HG02840 (cell line): ENCODE results near the gene PKP3.
A peak's percentile ranks its signal among the peaks of the same experiment; 100 is the strongest.
"Not testable (repeated sequence)": the region's sequence is repeated elsewhere in the genome, so short reads cannot be mapped to it uniquely, and the experiment has no call there.

Experiments
- ATAC-seq: cut with Tn5 transposase; IDR thresholded peaks from one replicate; pipeline ENCODE4 v1.9.1; 2021; ENCODE audit warnings: mild to moderate bottlenecking, moderate library complexity, moderate number of reproducible peaks; ENCODE audit not compliant: unreplicated experiment, low FRiP score

Gene PKP3

DNA sequence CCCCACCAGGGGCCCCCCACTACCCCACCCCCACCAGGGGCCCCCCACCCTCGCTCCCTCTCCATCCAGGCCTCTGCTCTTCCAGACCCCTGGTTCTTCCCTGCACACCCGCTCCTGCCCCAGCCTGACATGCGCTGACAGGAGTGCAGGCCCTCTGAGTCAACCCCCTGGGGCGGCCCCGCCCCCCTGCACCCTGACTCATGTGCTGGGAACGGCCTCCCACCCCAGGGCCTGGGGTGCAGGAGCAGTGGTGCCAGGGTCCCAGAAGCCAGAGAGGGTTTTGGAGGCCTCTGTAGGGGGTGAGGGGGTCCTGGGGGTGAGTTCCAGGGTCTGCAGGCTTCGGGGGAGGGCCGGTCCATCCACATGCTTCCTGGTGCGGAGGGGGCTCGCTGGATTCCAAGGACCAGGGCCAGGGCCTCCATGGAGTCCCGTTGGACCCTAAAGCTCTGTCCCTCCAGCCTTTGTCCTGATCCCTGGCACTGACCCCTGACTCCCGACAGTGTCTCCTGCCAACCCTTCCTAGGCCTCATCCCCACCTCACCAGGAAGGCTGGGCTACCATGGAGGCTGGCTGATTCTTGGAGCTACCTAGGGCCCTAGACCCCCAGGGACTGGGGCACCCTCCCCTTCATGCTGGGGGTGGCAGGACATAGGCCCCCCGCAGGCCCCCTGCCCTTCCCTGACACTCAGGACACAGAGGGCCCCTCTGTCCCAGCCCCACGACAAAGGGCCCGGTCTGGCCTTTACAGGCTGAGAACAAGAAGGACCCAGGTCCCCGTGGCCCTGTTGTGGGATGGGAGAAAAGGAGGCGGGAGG is 583 bp upstream of the PKP3 start:
- no peak for ATAC-seq

DNA sequence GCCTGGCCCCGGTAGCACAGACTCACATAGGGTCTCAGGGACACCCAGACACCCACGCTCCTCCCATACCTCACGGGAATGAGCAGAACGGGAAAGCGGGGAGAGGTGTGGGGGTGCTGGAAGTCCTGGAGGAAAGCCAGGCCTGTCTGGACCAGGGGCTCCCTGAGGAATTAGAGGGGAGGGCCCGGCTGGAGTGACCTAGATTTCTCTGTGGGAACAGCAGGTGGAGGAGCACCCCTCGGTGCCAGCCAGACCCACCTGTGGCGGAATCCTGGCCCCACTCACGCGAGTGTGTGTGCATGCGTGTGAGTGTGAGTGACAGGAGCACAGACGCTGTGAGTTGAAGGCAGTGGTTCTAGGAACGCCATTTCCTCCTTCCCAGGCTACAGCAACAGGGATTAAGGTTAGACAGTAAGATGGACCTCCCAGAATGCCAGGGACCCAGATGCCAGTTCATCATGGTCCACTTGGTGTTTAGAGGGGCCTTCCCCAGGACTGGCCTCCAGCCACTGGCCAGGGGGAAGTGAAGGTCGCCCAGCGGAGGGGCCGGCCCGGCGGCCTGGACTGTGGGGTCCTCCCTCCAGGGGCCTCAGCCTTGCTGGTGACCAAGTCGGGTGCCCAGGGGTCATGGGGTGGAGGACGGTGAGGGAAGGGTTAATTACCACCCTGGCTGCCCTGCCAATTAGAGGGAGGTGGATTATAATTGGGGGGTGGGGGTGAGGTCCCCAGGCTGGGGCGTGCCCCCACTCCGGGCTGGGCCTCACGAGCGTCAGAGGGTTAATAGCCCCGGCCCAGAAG is 1.0 kb downstream of the PKP3 start:
- ATAC-seq, result no peak

DNA sequence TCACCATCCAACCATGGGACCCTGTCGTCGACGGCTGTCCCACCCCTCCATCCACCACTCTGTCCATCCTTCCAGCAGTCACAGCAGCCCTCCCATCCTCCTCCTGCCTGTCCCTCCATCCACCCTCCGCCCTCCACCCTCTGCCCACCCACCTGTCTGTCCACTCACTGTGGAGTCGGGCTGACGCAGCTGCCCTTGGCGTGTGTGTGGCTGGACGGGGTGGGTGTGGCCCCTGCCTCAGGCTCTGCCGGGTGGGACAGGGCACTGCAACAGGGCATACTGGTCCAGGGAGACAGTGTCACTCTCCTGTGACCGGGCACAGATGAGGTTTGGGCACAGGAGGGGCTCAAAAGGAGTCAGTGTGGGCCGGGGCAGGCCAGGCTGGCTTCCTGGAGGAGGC is 1.9 kb downstream of the PKP3 start:
- ATAC-seq, result no peak

DNA sequence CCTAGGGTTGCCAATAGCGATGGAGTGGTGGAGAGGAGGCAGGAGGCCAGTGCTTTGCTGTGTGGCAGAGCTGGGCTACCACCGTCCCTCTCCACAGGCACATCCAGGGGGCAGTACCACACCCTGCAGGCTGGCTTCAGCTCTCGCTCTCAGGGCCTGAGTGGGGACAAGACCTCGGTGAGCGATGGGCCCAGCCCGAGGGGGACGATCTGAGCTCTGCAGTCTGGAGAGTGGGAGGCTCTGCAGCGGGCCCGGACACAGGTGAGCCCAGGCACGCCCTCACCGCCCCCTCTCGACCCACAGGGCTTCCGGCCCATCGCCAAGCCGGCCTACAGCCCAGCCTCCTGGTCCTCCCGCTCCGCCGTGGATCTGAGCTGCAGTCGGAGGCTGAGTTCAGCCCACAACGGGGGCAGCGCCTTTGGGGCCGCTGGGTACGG is 2.5 kb downstream of the PKP3 start:
- ATAC-seq, result peak; percentile 26

DNA sequence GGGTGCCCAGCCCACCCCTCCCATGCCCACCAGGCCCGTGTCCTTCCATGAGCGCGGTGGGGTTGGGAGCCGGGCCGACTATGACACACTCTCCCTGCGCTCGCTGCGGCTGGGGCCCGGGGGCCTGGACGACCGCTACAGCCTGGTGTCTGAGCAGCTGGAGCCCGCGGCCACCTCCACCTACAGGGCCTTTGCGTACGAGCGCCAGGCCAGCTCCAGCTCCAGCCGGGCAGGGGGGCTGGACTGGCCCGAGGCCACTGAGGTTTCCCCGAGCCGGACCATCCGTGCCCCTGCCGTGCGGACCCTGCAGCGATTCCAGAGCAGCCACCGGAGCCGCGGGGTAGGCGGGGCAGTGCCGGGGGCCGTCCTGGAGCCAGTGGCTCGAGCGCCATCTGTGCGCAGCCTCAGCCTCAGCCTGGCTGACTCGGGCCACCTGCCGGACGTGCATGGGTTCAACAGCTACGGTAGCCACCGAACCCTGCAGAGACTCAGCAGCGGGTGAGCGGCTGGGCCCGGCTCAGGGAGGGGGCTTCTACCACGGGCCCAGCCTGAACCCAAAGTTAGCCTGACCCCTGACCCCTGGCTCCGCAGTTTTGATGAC is 3.0 kb downstream of the PKP3 start:
- ATAC-seq, result peak; percentile 62

DNA sequence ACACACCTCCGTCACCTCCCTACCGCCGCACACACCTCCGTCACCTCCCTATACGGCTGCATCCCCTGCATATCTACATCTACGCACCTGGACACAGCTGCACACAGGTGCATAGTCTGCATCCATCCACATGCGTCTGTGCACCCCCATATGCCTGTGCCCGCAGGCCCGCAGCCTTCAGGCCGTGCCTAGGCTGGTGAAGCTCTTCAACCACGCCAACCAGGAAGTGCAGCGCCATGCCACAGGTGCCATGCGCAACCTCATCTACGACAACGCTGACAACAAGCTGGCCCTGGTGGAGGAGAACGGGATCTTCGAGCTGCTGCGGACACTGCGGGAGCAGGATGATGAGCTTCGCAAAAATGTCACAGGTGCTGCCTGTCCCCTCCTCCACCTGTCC is 4.8 kb downstream of the PKP3 start:
- no peak for ATAC-seq

DNA sequence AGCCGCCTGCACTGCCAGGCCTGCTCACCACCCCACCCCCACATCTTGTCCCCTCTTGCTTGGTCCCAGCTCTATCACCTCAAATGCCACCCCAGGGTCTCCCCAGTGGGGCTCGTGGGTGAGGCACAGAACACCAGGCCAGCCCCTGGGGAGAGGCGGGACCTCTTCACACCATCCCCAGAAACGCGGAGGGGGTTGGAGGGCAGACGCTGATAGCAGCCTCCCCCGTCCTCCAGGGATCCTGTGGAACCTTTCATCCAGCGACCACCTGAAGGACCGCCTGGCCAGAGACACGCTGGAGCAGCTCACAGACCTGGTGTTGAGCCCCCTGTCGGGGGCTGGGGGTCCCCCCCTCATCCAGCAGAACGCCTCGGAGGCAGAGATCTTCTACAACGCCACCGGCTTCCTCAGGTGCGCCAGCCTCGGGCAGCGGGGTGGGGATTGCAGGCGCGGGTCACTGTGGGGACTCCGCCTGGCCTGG is 5.8 kb downstream of the PKP3 start:
- no peak for ATAC-seq

DNA sequence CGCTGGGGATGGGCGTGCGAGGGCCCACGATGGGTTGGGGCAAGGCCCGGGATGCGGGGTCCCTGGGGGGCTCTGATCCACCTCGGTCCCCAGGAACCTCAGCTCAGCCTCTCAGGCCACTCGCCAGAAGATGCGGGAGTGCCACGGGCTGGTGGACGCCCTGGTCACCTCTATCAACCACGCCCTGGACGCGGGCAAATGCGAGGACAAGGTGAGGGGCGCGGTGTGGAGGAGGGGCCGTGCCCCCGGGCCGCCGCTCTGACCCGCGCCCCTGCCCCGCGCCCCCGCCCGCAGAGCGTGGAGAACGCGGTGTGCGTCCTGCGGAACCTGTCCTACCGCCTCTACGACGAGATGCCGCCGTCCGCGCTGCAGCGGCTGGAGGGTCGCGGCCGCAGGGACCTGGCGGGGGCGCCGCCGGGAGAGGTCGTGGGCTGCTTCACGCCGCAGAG is 6.3 kb downstream of the PKP3 start:
- ATAC-seq, result no peak

DNA sequence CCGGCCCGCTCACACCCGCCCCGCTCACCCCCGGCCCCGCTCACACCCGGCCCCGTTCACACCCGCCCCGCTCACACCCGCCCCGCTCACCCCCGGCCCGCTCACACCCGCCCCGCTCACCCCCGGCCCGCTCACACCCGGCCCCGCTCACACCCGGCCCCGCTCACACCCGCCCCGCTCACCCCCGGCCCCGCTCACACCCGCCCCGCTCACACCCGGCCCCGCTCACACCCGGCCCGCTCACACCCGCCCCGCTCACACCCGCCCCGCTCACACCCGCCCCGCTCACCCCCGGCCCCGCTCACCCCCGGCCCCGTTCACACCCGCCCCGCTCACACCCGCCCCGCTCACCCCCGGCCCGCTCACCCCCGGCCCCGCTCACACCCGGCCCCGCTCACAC is 7.2 kb downstream of the PKP3 start:
- ATAC-seq, result not testable (repeated sequence)

DNA sequence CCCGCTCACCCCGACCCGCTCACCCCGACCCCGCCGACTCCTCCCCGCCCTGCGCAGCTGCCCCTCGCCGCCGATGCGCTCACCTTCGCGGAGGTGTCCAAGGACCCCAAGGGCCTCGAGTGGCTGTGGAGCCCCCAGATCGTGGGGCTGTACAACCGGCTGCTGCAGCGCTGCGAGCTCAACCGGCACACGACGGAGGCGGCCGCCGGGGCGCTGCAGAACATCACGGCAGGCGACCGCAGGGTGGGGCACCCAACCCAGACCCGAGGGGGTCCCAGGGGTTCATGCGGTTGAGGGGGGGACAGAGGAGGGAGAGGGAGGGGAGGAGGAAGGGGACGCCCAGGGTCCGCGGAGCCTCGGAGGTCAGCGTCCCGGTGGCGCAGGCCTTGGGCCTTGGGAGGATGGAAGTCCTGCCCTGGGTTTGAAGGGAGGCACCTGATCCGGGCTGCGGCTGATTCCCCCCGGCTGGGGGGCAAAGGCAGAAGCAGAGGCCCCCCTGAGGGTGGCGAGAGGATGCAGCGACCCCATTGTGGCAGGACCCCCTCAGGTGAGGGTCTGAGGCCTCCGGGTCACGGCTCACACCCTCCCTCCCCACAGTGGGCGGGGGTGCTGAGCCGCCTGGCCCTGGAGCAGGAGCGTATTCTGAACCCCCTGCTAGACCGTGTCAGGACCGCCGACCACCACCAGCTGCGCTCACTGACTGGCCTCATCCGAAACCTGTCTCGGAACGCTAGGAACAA is 9.2 kb downstream of the PKP3 start:
- ATAC-seq, result no peak

DNA sequence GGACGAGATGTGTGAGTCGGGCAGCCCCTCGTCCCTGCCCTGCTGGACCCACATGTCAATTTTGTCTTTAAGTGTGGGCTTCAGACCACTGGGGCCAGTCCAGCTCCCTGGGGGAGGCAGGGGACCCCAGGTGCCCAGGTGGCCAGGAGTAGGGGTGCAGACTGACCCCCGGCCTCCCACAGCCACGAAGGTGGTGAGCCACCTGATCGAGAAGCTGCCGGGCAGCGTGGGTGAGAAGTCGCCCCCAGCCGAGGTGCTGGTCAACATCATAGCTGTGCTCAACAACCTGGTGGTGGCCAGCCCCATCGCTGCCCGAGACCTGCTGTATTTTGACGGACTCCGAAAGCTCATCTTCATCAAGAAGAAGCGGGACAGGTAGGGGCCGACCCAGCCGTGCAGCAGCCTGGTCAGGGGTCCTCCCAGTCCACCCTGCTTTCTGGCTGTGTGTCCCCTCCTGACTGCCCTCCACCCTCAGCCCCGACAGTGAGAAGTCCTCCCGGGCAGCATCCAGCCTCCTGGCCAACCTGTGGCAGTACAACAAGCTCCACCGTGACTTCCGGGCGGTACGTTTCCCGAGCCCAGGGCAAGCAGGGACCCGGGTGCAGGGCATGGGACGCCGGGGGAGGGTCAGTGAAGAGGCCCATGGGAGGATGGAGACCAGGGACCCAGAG is 9.9 kb downstream of the PKP3 start:
- no peak for ATAC-seq

DNA sequence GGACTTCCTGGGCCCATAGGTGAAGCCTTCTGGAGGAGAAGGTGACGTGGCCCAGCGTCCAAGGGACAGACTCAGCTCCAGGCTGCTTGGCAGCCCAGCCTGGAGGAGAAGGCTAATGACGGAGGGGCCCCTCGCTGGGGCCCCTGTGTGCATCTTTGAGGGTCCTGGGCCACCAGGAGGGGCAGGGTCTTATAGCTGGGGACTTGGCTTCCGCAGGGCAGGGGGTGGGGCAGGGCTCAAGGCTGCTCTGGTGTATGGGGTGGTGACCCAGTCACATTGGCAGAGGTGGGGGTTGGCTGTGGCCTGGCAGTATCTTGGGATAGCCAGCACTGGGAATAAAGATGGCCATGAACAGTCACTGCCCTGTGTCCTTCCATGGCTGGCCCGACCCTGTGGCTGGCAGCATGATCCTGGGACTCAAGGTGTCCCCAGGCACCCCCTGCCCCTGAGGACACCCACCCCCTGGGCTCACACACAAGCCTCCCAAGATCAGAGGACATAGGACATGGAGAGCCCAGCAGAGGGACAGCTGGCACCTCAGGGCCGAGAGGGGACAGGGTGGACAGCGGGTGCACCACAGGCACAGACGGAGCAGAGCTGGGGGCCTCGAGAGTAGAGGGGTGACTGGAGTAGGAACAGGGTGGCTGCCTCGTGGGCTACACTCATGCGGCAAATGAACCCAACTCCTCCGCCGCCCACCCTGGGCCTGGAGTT is 10.7 kb downstream of the PKP3 start:
- ATAC-seq, result no peak

DNA sequence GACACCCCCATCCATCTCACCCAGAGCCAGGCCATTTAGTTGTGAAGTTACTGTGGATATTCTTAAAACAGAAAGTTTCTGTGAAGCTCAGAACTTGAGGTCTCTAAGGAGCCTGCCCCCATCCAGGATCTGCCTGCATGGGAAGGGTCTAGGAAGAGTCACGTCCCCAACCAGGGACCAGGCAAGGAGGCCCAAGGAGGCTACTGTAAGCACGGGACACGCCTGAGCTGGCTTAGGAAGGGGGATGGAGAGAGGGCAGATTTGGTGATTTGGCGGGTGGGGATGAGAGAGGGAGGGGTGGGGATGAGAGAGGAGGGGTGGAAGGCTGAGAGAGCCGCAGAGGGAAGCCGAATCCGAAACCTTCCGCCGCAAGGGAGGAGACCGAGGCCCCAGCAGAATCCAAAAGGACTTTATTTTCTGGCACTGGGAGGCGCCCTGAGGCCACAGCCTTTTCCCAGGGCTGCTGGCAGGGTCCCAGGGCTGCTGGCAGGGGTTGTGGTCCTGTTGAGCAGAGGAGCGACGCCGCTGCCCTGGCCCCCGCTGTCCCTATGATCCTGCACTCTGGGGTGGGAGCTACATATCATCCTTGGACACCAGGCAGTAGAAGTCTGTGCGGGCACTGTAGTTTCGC is 11.4 kb downstream of the PKP3 start:
- ATAC-seq, result no peak

DNA sequence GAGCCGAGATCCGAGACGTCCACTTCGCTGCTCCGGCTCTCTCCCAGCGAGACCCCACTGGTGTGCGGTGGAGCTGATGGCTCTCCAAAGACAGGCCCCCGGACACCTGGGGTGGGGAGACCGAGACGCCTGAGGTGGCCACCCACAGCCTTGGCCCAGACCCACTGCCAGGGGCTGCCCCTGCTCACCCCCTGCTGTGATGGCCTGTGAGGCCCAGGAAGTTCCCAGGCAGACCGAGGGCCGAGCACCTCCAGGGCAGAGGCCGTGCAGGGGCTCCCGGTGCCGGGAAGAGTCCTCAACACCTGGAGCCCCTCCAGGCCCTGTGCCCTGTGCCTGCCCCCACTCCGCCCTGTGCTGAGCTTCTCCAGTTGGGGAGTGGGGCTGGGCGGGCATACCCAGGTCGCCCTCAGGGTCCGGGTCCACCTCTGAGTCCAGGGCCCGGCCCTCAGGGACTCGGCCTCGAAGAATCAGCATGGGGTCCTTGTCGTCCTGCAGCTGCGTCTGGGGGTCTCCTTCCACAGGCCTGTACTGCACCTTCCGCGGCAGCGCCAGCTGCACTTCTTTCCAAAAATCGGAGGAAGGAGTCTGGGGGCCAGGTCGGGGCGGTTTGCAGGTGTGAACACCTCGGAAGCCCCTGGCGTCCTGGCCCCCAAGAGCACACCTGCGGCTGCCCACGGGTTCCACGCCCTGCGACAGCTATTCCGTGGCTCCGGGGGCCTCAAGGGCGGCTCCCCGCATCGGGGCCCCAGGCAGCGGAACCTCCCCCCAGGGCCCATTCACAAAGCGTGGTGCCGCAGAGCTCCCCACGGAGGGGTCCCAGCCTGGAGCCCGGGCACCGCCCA is 12.2 kb downstream of the PKP3 start:
- no peak for ATAC-seq

DNA sequence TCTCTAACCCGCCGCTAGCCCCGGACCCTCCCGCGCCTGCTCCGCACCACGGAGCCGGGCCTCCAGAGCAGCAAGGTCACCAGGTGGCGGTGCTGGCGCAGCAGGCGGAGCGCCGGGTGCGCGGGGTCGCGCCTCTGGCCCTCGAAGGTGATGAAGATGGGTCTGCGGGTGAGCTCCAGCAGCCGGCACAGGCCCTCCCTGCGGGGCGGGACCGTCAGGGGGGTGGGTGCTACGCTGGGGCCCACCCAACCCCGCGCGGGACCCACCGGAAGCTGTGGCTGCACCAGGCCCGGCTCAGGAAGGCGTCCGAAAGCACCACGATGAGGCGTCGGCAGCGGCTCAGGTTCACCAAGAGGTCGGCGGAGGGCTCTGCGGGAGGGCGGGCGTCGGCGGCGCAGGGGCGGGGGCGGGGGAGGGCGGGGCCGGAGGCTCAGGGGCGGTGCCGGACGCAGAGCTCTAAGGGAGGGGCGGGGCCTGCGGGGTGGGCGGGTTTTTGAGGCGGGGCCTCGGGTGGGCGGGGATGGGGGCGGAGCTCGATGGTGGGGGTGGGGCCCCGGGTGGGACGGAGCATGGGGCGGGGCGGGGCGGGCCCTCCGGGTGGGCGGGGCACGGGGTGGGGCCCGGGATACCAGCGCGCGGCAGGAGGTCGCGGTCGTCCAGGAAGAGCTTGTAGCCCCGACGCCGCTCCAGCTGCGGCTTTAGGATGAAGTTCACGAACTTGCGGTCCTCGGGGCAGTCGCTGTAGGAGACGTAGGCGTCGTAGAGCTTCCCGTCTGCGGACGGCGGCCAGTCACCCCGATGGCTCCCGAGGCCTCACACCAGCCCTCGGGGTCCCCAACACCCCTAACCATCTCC is 13.0 kb downstream of the PKP3 start:
- peak; percentile 63 for ATAC-seq

DNA sequence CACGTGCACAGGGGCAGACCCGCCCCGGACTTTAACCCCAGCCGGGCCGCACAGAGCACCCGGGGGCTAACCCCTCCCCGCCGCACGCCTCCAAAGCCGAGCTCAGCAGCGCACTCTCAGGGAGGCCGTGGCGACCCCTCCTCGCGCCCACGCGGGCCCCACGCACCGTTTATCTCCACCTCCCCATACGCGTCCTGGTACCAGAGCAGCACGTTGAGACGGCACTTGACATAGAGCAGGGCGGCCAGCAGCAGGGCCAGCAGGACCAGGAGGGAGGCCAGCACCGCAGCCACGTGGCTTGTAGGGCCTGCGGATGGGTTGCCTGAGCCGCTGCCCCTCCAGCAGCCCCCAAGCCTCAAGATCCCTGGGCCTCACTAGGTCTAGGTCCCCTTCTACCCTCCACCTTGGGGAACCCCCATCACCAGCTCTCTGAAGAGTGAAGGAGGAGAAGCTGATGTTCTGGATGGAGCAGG is 13.7 kb downstream of the PKP3 start:
- ATAC-seq, result no peak
